Central memory CD4-positive, alpha-beta T cell (primary cell): ENCODE results near the gene NHLH2.

ENCODE experiments used
- DNase-seq: peaks from one replicate; pipeline ENCODE4 v3.0.0; 2022

The NHLH2 gene

DNA sequence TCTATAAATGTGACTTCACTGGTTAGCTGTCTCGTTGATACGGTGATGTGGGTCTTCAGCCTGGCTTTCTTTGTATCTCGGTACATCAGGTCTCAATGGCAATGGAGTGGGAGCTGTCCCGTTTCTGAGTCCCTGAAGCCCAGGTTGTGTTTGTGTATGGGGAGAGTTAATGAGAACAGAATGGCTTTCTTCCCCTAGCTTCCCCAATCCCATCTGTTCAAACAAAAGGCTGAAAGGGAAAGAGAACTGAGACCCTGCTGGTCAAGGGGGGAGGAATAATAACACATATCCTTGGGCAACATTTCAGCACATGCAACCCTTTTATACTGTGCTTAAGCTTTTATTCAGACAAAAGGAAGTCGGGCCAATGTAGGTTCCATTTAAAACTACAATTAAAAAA, 44.0 kb downstream of the NHLH2 start:
- DNase-seq = no peak

DNA sequence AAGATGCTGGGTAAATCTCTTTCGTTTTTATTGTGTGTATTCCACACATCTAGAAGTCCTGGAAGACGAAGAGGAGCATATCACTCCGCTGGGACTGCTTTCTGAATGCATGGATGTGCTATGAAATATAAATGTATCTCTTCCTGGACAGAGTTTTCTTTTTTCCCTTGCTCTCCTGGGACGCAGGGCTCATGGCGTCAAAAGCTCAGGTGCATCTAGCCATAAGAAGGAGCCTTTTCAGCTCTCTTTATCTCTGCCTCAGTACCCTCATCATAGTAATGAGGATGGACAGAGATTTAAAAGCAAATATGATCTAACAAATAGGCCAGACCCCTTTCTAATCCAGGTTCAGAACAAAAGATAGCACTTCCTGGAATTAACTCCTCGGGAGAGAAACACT, 44.9 kb downstream of the NHLH2 start:
- no peak for DNase-seq

DNA sequence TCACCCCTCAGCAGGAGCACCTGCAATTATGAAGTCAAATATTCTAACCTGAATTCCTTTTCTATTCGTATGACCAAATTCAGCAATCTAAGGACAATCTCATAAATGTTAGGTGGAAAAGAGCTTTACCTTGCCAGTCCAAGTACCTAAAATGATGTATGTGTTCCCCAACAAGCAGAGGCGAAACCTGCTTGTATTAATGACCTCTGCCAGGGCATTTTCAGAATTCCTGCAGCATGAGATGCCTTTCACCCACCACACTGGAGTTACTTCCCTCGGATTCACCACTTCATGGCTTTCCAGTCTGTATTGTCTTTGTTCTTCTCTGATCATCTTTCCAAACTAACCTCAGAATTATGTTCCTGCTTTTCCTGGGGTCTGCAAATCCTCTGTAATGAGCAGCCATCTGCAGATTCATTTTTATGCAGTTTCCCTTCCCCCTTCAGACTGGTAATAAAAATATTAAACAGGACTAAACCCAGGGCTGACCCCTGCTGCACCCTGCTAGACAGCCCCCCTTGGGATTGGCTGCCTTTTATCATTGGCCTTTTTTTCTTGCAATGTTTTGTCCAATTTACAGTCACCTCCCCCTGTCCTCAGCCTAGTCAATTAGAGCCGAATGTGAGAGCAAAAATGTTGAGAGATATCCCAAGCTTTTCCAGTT, 45.8 kb downstream of the NHLH2 start:
- no peak for DNase-seq

- no peak for DNase-seq
Observed at GRCh38 chr1:115793162-115793561, 47.8 kb downstream of the NHLH2 start.

- DNase-seq = no peak
Observed at GRCh38 chr1:115791816-115792215, 49.1 kb downstream of the NHLH2 start.

GRCh38 chr1:115790846-115791245, 50.1 kb downstream of the NHLH2 start:
- no peak for DNase-seq

- DNase-seq = no peak
Observed at GRCh38 chr1:115790356-115790755, 50.6 kb downstream of the NHLH2 start.
